ENCODE measurements around the gene PCGF3. TPM values are rescaled to one million over a fixed set of nuclear protein-coding genes. Genes with fewer than 3 reads are reported as not detected.

PCGF3 gene
- total RNA-seq, 4 donors from 2014 or later, result 56.5 to 256 (median 97.2) TPM

- in situ Hi-C loops (cut with MboI; ENCODE audit: low pct_ligation_motif_present in 1 of 4, low pct_unique_long_range_greater_than_20kb in 1 of 4, low sequenced_read_pairs in 3 of 4), result no loop called here
- DNase-seq, result no peak
Observed at GRCh38 chr4:710116-710515, 4.5 kb downstream of the PCGF3 start.

GRCh38 chr4:710916-711315, 5.3 kb downstream of the PCGF3 start:
- no peak for TF ChIP-seq EP300 (IDR thresholded peaks at IDR 0.05; ENCODE audit: low read depth)
- TF ChIP-seq POLR2A (IDR thresholded peaks at IDR 0.05), result no peak
- TF ChIP-seq POLR2AphosphoS5 (IDR thresholded peaks at IDR 0.05), result no peak
- TF ChIP-seq, protein P1, sequence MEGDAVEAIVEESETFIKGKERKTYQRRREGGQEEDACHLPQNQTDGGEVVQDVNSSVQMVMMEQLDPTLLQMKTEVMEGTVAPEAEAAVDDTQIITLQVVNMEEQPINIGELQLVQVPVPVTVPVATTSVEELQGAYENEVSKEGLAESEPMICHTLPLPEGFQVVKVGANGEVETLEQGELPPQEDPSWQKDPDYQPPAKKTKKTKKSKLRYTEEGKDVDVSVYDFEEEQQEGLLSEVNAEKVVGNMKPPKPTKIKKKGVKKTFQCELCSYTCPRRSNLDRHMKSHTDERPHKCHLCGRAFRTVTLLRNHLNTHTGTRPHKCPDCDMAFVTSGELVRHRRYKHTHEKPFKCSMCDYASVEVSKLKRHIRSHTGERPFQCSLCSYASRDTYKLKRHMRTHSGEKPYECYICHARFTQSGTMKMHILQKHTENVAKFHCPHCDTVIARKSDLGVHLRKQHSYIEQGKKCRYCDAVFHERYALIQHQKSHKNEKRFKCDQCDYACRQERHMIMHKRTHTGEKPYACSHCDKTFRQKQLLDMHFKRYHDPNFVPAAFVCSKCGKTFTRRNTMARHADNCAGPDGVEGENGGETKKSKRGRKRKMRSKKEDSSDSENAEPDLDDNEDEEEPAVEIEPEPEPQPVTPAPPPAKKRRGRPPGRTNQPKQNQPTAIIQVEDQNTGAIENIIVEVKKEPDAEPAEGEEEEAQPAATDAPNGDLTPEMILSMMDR (IDR thresholded peaks at IDR 0.05), result no peak
- DNase-seq, result no peak
- Histone ChIP-seq H3K36me3 (no peaks in the 10 kb centered on the region), H3K27me3 (no peaks in the 10 kb centered on the region), H3K4me3 (no peak overlapping the region), H3K27ac (no peak overlapping the region), H3K9me3 (no peaks in the 10 kb centered on the region), H3K4me1 (peaks cover 8 to 42% (median 20%) of the 10 kb centered on the region in 4 donors)
- WGBS, 2 donors (ENCODE audit: low coverage in 1 of 2), result 91 to 100% methylated on average over 4 to 13 of the region's 13 CpGs
- in situ Hi-C loops (cut with MboI; ENCODE audit: low pct_ligation_motif_present in 1 of 4, low pct_unique_long_range_greater_than_20kb in 1 of 4, low sequenced_read_pairs in 3 of 4), result no loop called here
- intact Hi-C loops (cut with DNase I; ENCODE audit: low total_unique reads), result no loop called here

More at GRCh38 chr4:710116-710515, 4.5 kb downstream of the PCGF3 start:
- WGBS, 2 donors (ENCODE audit: low coverage in 1 of 2), result 50 to 70% methylated on average over 2 to 9 of the region's 9 CpGs
- Histone ChIP-seq H3K27ac (no peak overlapping the region), H3K36me3 (no peaks in the 10 kb centered on the region), H3K4me1 (peaks cover 10 to 45% (median 22%) of the 10 kb centered on the region in 4 donors), H3K9me3 (no peaks in the 10 kb centered on the region), H3K27me3 (no peaks in the 10 kb centered on the region), H3K4me3 (no peak overlapping the region)
- intact Hi-C loops (cut with DNase I; ENCODE audit: low total_unique reads), result no loop called here
- TF ChIP-seq POLR2A (IDR thresholded peaks at IDR 0.05) (no peak), EP300 (IDR thresholded peaks at IDR 0.05; ENCODE audit: low read depth) (no peak), POLR2AphosphoS5 (IDR thresholded peaks at IDR 0.05) (no peak)
- TF ChIP-seq, protein P1 (IDR thresholded peaks at IDR 0.05), result no peak

DNA sequence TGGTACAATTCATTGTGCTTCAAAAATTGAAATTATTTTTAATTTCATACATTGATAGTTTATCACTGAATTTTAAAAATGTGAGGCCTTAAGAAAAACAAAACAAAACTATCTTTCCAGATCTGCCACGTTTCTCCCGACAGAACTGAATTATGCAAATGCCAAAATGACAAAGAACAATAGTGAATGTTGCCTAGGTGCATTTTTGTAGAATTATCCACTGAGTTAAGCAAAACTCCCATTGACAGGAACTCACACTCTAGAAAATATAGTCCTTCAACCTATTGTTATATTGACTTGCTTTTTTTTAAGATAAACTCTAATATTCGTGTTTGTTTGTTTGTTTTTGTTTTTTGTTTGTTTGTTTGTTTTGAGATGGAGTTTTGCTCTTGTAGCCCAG, 6.5 kb downstream of the PCGF3 start:
- H3K27me3 ChIP-seq, result no peaks in the 10 kb centered on the region
- in situ Hi-C loops (cut with MboI; ENCODE audit: low pct_ligation_motif_present in 1 of 4, low pct_unique_long_range_greater_than_20kb in 1 of 4, low sequenced_read_pairs in 3 of 4), result no loop called here
- no peak for DNase-seq
- intact Hi-C loops (cut with DNase I; ENCODE audit: low total_unique reads), result no loop called here
- no peaks in the 10 kb centered on the region for H3K9me3 ChIP-seq
- no peaks in the 10 kb centered on the region for H3K36me3 ChIP-seq
- no peak overlapping the region for H3K27ac ChIP-seq
- peaks cover 4 to 38% (median 12%) of the 10 kb centered on the region in 4 donors for H3K4me1 ChIP-seq
- H3K4me3 ChIP-seq, result no peak overlapping the region
- no peak for TF ChIP-seq POLR2A (IDR thresholded peaks at IDR 0.05)
- TF ChIP-seq, protein P1 (IDR thresholded peaks at IDR 0.05), result no peak
- no peak for TF ChIP-seq POLR2AphosphoS5 (IDR thresholded peaks at IDR 0.05)
- 62 to 65% methylated on average over 3 of the region's 3 CpGs for WGBS, 2 donors (ENCODE audit: low coverage in 1 of 2)

- TF ChIP-seq, protein P1 (IDR thresholded peaks at IDR 0.05), result no peak
- TF ChIP-seq EP300 (IDR thresholded peaks at IDR 0.05; ENCODE audit: low read depth), result no peak
- TF ChIP-seq POLR2AphosphoS5 (IDR thresholded peaks at IDR 0.05), result no peak
- no peak for TF ChIP-seq POLR2A (IDR thresholded peaks at IDR 0.05)
- no peaks in the 10 kb centered on the region for H3K9me3 ChIP-seq
Observed at GRCh38 chr4:712916-713632, 7.4 kb downstream of the PCGF3 start.

More at GRCh38 chr4:712916-713632, 7.4 kb downstream of the PCGF3 start:
- Histone ChIP-seq H3K27ac (no peak overlapping the region), H3K27me3 (no peaks in the 10 kb centered on the region), H3K4me3 (no peak overlapping the region), H3K36me3 (no peaks in the 10 kb centered on the region), H3K4me1 (peaks cover 3 to 28% (median 6%) of the 10 kb centered on the region in 4 donors)
- intact Hi-C loops (cut with DNase I; ENCODE audit: low total_unique reads) (no loop called here), in situ Hi-C loops (cut with MboI; ENCODE audit: low pct_ligation_motif_present in 1 of 4, low pct_unique_long_range_greater_than_20kb in 1 of 4, low sequenced_read_pairs in 3 of 4) (no loop called here)
- WGBS, 2 donors (ENCODE audit: low coverage in 1 of 2), result 87% methylated on average over 7 of the region's 9 CpGs; no CpG with 5 or more reads in 1 of the 2 donors
- no peak for DNase-seq

All from transverse colon (tissue), 4 donors.